Neuronal stem cell (in vitro differentiated cells): ENCODE results near the gene HADHB.
"Not testable (repeated sequence)": the region's sequence is repeated elsewhere in the genome, so short reads cannot be mapped to it uniquely, and the experiment has no call there.

Source experiments
- DNase-seq: peaks from one replicate; pipeline ENCODE4 v3.0.0-alpha.2; 2013; ENCODE audit warnings: low spot score
- H2AFZ ChIP-seq: one replicate; pipeline ENCODE4 v1.6.1; 2013; ENCODE audit warnings: mild to moderate bottlenecking, low read length, inconsistent platforms
- H2AK5ac ChIP-seq: 2 replicates; pipeline ENCODE4 v1.6.1; 2013; ENCODE audit warnings: low read depth, mild to moderate bottlenecking, inconsistent platforms, low read length, moderate library complexity, mixed read lengths
- H2BK120ac ChIP-seq: 2 replicates; pipeline ENCODE4 v1.6.1; 2013; ENCODE audit warnings: low read depth, mild to moderate bottlenecking, inconsistent platforms, low read length, moderate library complexity, mixed read lengths
- H2BK12ac ChIP-seq: one replicate; pipeline ENCODE4 v1.6.1; 2013; ENCODE audit warnings: low read length, inconsistent platforms
- H2BK15ac ChIP-seq: 2 replicates; pipeline ENCODE4 v1.6.1; 2013; ENCODE audit warnings: mild to moderate bottlenecking, low read length, inconsistent platforms, mixed read lengths
- H2BK5ac ChIP-seq: one replicate; pipeline ENCODE4 v1.6.1; 2013; ENCODE audit warnings: inconsistent platforms, mild to moderate bottlenecking, low read length, moderate library complexity
- H3K14ac ChIP-seq: one replicate; pipeline ENCODE4 v1.6.1; 2013; ENCODE audit warnings: low read length, inconsistent platforms
- H3K18ac ChIP-seq: 2 replicates; pipeline ENCODE4 v1.6.1; 2013; ENCODE audit warnings: low read length, inconsistent platforms
- H3K23ac ChIP-seq: 2 replicates; pipeline ENCODE4 v1.6.1; 2013; ENCODE audit warnings: low read depth, mild to moderate bottlenecking, mixed read lengths, low read length, inconsistent platforms; ENCODE audit not compliant: poor library complexity
- H3K27ac ChIP-seq: replicated peaks from 3 replicates; pipeline ENCODE4 v1.5.1; 2013; ENCODE audit warnings: low read length, inconsistent platforms
- H3K27me3 ChIP-seq, 3 experiments: 2 replicates each; pipeline ENCODE4 v1.6.1; 2013; ENCODE audit warnings: low read length in 3 of 3, mild to moderate bottlenecking in 2 of 3, inconsistent platforms in 1 of 3, low read depth in 1 of 3, mixed read lengths in 1 of 3, moderate library complexity in 1 of 3; ENCODE audit not compliant: control insufficient read depth in 3 of 3, insufficient read depth in 3 of 3
- H3K36me3 ChIP-seq, 2 donors: replicated peaks in 1 of 2; 2 replicates each; pipeline ENCODE4 v1.6.1; 2013; ENCODE audit warnings: low read length in 2 of 2; ENCODE audit not compliant: control insufficient read depth in 2 of 2, insufficient read depth in 2 of 2
- H3K4ac ChIP-seq: 2 replicates; pipeline ENCODE4 v1.6.1; 2013; ENCODE audit warnings: inconsistent platforms, mild to moderate bottlenecking, low read length, moderate library complexity
- H3K4me1 ChIP-seq, 2 donors: 1 replicate in 1 of 2; 2 replicates in 1 of 2; pipeline ENCODE4 v1.6.1; 2013; ENCODE audit warnings: low read length in 2 of 2, low read depth in 1 of 2; ENCODE audit not compliant: control insufficient read depth in 2 of 2, insufficient read depth in 1 of 2
- H3K4me2 ChIP-seq: one replicate; pipeline ENCODE4 v1.6.1; 2013; ENCODE audit warnings: mild to moderate bottlenecking, low read length, inconsistent platforms; ENCODE audit not compliant: insufficient read depth, poor library complexity, severe bottlenecking
- H3K4me3 ChIP-seq, 2 donors: 2 replicates each; pipeline ENCODE4 v1.5.1; 2013; ENCODE audit warnings: low read length in 2 of 2, mild to moderate bottlenecking in 2 of 2, inconsistent platforms in 1 of 2, moderate library complexity in 1 of 2
- H3K79me1 ChIP-seq: one replicate; pipeline ENCODE4 v1.6.1; 2013; ENCODE audit warnings: low read depth, mild to moderate bottlenecking, inconsistent platforms, low read length, moderate library complexity
- H3K9ac ChIP-seq: one replicate; pipeline ENCODE4 v1.6.1; 2013; ENCODE audit warnings: mild to moderate bottlenecking, low read depth, low read length, inconsistent platforms; ENCODE audit not compliant: poor library complexity
- H3K9me3 ChIP-seq, 2 donors: replicated peaks in 1 of 2; 2 replicates each; pipeline versions ENCODE3 to v1.6.1; 2013; ENCODE audit warnings: low read length in 2 of 2, mild to moderate bottlenecking in 2 of 2, inconsistent platforms in 1 of 2, low read depth in 1 of 2, mixed read lengths in 1 of 2, moderate library complexity in 1 of 2; ENCODE audit not compliant: control insufficient read depth in 2 of 2, insufficient read depth in 1 of 2
- H4K8ac ChIP-seq: one replicate; pipeline ENCODE4 v1.6.1; 2013; ENCODE audit warnings: low read depth, mild to moderate bottlenecking, inconsistent platforms, low read length, moderate library complexity
- H4K91ac ChIP-seq: one replicate; pipeline ENCODE4 v1.6.1; 2013; ENCODE audit warnings: low read length, low read depth, mild to moderate bottlenecking, inconsistent platforms; ENCODE audit not compliant: poor library complexity
- WGBS, 2 donors: extraction: QIAGEN DNeasy Blood & Tissue Kit; methylation state at CpG; one replicate each; pipeline ENCODE4 v1.1.7; 2013; ENCODE audit warnings: missing lambda C conversion rate in 2 of 2, mixed read lengths in 1 of 2; ENCODE audit not compliant: insufficient read length in 2 of 2, insufficient replicate concordance in 1 of 2; ENCODE audit errors: extremely low coverage in 2 of 2; 5-methylcytosine and 5-hydroxymethylcytosine counted together

HADHB gene

DNA sequence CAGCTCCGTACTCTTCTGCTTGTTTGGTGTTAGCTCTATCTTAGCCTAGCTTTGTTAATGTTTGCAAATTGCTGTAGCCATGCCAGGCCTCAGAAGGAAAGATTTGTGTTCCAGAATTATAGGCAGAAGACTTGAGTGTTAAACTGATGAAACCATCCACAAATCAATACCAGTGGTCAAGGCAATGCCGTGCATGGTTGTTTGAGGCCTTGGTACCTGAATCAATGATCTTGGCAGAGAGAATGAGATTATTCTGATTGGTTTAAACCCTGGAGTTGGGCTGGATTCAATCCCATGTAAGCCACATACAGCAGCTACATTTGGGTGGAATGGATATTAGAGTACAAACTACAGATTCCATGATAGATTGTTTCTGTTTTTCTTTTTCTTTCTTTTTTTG, 4.9 kb downstream of the HADHB start:
- Histone ChIP-seq H3K36me3 (peaks cover 0 to 5% of the 10 kb centered on the region in 2 donors), H3K18ac (no peak overlapping the region), H3K4me3 (no peak overlapping the region), H3K14ac (no peak overlapping the region), H3K4ac (no peak overlapping the region), H3K79me1 (peaks cover 8% of the 10 kb centered on the region), H3K9me3 (no peaks in the 10 kb centered on the region), H3K23ac (no peak overlapping the region), H3K9ac (no peak overlapping the region), H2BK12ac (no peak overlapping the region), H3K4me1 (peaks cover 0 to 3% of the 10 kb centered on the region in 2 donors), H2BK120ac (no peak overlapping the region), H4K8ac (no peak overlapping the region), H4K91ac (no peak overlapping the region), H2BK15ac (no peak overlapping the region), H2BK5ac (no peak overlapping the region), H3K27me3 (peaks cover 0 to 2% (median 0%) of the 10 kb centered on the region in 3 experiments), H2AFZ (no peak overlapping the region), H2AK5ac (no peak overlapping the region), H3K4me2 (no peak overlapping the region), H3K27ac (no peak overlapping the region)
- no CpG with 5 or more reads among the region's 2 CpGs for WGBS, 2 donors
- DNase-seq: no peak

DNA sequence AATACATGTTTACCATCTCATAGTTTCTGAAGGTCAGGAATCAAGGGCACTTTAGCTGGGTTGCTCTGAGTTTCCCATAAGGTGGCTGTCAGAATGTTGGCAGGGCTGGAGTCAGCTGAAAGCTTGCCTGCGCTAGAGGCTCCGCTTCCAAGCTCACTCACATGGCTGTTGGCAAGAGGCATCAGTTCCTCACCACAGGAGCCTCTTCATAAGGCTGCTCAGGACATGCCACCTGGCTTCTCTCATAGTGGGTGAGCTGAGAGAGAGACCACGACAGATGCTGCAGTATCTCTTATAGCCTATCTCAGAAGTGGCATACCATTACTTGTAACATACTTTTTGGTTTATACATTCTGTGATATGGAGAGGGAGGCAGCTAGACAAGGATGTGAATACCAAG, 7.2 kb downstream of the HADHB start:
- H2BK5ac ChIP-seq: no peak overlapping the region
- H2AK5ac ChIP-seq: no peak overlapping the region
- WGBS, 2 donors: no CpG with 5 or more reads among the region's 3 CpGs
- H3K4me2 ChIP-seq: no peak overlapping the region
- no peaks in the 10 kb centered on the region for H3K27me3 ChIP-seq
- H3K14ac ChIP-seq: no peak overlapping the region
- H3K4me3 ChIP-seq: no peak overlapping the region
- no peak overlapping the region for H3K18ac ChIP-seq
- no peak overlapping the region for H3K27ac ChIP-seq
- no peaks in the 10 kb centered on the region for H3K4me1 ChIP-seq
- H2BK15ac ChIP-seq: no peak overlapping the region
- no peak for DNase-seq
- H2AFZ ChIP-seq: no peak overlapping the region
- H3K79me1 ChIP-seq: peaks cover 2% of the 10 kb centered on the region
- H2BK12ac ChIP-seq: no peak overlapping the region
- H4K8ac ChIP-seq: no peak overlapping the region
- no peak overlapping the region for H3K23ac ChIP-seq
- peaks cover 0 to 20% of the 10 kb centered on the region in 2 donors for H3K36me3 ChIP-seq
- no peak overlapping the region for H3K4ac ChIP-seq
- no peak overlapping the region for H3K9ac ChIP-seq
- no peaks in the 10 kb centered on the region for H3K9me3 ChIP-seq
- no peak overlapping the region for H2BK120ac ChIP-seq
- H4K91ac ChIP-seq: no peak overlapping the region

DNA sequence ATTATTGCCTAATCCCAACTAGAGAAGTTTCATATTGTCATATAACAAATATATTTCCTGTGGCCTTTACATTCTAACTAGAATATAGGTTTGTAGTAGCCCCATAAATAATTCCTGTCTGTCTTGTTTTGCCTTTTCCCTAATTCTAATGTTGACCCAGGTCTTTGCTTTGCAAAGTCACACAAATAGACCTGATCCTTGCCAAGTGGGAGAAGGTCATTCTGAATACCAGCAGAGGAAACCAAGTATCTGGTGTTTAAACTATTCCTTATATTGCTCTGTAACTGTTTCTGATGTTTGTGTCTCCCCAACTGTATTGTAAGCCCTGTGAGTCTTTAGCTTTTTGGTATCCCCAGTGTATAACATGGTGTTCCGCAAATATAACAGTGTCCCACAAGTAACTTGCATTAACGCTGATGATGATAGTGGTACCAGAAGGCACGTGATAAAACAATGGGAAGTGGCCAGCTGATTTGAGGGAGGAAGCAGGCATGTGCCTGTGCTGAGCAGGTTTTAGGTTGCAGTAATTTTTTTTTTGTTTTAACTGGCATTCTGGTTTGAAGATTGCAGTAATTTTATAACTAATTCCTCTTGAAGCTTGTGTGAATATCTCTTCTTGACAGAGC, 11.1 kb downstream of the HADHB start:
- Histone ChIP-seq H4K8ac (no peak overlapping the region), H3K18ac (no peak overlapping the region), H2AK5ac (no peak overlapping the region), H2BK15ac (no peak overlapping the region), H3K14ac (no peak overlapping the region), H3K27ac (no peak overlapping the region), H3K27me3 (no peaks in the 10 kb centered on the region), H3K4ac (no peak overlapping the region), H3K9me3 (no peaks in the 10 kb centered on the region), H2BK120ac (no peak overlapping the region), H2BK12ac (no peak overlapping the region), H3K4me3 (no peak overlapping the region), H2BK5ac (no peak overlapping the region), H3K23ac (no peak overlapping the region), H3K4me1 (no peaks in the 10 kb centered on the region), H3K79me1 (no peaks in the 10 kb centered on the region), H2AFZ (no peak overlapping the region), H4K91ac (no peak overlapping the region), H3K9ac (no peak overlapping the region), H3K36me3 (peaks cover 0 to 49% of the 10 kb centered on the region in 2 donors), H3K4me2 (no peak overlapping the region)
- WGBS, 2 donors: no CpG with 5 or more reads among the region's 3 CpGs
- DNase-seq: no peak

GRCh38 chr2:26258836-26259235, 14.1 kb downstream of the HADHB start:
- peaks cover 0 to 70% of the 10 kb centered on the region in 2 donors for H3K36me3 ChIP-seq
- H2BK15ac ChIP-seq, H3K9me3 ChIP-seq, H4K91ac ChIP-seq, H2BK12ac ChIP-seq, DNase-seq, H2BK120ac ChIP-seq, H2AFZ ChIP-seq, H3K18ac ChIP-seq, H2BK5ac ChIP-seq, H3K4me1 ChIP-seq, H3K27ac ChIP-seq, H3K4ac ChIP-seq, H3K9ac ChIP-seq, H3K27me3 ChIP-seq, H3K4me2 ChIP-seq, H3K4me3 ChIP-seq, H3K23ac ChIP-seq, H3K79me1 ChIP-seq, H2AK5ac ChIP-seq, H4K8ac ChIP-seq, H3K14ac ChIP-seq: not testable (repeated sequence)
- WGBS, 2 donors: no CpG with 5 or more reads among the region's 8 CpGs
